CD4-positive, alpha-beta T cell treated with Interleukin-2 at 100 ng/mL for 4 hours (primary cell): ENCODE data around the gene ADARB2.

Source experiments
- DNase-seq: peaks from one replicate; pipeline ENCODE4 v3.0.0-alpha.2; 2020; ENCODE audit warnings: low spot score

The ADARB2 gene

GRCh38 chr10:1595726-1596125 lies 141.6 kb downstream of the ADARB2 start:
- DNase-seq: no peak

DNA sequence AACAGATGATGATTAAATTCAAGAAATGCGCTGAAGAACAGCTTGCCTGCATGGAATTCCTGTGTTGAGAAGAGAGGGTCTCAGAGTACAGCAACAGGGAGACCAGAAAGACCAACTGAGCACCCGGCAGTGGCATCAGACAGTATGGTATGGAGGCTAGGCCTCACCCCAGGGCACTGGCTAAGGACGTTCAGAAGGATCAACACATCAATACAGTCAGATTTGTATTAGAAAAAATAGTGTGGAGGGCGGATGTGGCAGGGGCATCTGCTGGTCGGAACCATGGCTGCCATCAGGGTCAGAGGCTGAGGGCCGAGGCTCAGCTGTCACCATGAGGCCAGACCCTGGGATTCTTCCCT lies 142.1 kb downstream of the ADARB2 start:
- DNase-seq: no peak

- DNase-seq: no peak
Observed at GRCh38 chr10:1594372-1595241, 142.7 kb downstream of the ADARB2 start.

GRCh38 chr10:1591742-1592141 lies 145.6 kb downstream of the ADARB2 start:
- no peak for DNase-seq

GRCh38 chr10:1591045-1591444 lies 146.3 kb downstream of the ADARB2 start:
- no peak for DNase-seq

GRCh38 chr10:1589257-1589656 lies 148.1 kb downstream of the ADARB2 start:
- DNase-seq: no peak

DNA sequence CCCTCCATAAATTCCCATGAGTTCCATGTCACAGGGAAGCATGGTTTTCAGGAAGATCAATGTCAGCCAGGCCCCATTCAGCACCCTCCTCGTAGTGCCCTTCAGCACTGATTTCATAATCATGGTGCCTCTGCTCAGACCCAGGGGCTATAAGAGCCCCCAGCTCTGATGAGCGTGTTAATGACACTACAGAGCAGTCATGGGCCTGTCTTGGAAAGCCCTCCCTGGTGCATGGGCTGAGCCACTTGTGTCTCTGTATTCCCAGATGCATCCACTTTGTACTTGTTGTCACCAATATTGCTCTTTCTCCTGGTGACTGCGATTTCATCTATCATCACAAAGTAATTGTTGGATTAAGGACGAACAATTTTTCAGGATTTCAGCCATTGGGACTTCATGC lies 154.6 kb downstream of the ADARB2 start:
- DNase-seq: no peak

GRCh38 chr10:1581189-1581588 lies 156.1 kb downstream of the ADARB2 start:
- DNase-seq: no peak

- no peak for DNase-seq
Observed at GRCh38 chr10:1579671-1580070, 157.7 kb downstream of the ADARB2 start.

DNA sequence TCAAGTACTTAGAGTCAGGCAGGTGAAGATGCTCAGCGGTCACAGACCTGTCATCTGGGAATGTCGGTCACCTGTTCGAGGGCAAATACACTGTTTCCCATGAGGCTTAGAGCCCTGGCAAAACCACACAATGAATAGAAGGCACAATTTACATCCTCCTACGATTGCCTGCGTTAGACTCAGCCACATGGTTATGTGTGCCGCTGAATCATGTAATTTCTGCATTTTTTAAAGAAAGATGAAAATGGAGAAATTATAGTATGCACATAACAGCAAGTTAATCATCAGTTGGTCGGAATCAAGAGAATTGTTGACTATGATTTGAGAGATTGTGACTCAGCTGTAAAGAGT lies 158.2 kb downstream of the ADARB2 start:
- DNase-seq: no peak

DNA sequence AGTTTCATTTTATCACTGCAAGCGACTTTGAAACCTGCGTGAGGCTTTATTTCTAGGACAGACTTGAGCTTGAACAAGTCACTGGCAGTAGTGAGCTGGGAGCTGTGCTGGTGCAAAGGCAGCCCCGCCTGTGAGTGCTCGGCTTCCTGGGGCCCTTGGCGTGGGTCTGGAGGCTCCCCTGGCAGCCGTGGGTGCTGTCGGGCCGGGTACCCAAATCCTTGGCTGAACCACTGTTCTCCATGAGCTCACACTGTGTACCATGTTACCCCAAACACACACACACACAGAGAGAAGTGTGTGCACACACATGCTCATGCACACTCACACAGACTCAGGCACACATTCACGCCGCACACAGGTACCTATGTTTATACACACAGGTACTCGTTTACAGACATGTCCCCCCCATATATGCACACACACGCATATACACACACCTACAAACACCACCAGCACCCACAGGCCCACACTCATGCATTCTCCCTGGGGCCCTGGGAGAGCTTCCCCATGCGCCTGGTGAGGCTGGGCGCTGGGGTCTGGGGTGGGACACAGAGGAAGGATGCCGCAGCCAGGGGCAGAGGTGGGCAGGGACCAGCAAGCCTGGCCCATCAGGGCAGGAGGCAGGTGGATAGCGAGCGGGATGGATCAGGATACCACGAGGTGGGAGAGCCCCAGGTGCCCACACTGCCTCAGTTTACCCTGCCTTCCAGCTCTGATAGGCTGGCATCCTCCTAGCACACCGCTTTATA lies 158.8 kb downstream of the ADARB2 start:
- DNase-seq: no peak

- DNase-seq: no peak
Observed at GRCh38 chr10:1577945-1578344, 159.4 kb downstream of the ADARB2 start.

GRCh38 chr10:1577373-1577770 lies 160.0 kb downstream of the ADARB2 start:
- no peak for DNase-seq

DNA sequence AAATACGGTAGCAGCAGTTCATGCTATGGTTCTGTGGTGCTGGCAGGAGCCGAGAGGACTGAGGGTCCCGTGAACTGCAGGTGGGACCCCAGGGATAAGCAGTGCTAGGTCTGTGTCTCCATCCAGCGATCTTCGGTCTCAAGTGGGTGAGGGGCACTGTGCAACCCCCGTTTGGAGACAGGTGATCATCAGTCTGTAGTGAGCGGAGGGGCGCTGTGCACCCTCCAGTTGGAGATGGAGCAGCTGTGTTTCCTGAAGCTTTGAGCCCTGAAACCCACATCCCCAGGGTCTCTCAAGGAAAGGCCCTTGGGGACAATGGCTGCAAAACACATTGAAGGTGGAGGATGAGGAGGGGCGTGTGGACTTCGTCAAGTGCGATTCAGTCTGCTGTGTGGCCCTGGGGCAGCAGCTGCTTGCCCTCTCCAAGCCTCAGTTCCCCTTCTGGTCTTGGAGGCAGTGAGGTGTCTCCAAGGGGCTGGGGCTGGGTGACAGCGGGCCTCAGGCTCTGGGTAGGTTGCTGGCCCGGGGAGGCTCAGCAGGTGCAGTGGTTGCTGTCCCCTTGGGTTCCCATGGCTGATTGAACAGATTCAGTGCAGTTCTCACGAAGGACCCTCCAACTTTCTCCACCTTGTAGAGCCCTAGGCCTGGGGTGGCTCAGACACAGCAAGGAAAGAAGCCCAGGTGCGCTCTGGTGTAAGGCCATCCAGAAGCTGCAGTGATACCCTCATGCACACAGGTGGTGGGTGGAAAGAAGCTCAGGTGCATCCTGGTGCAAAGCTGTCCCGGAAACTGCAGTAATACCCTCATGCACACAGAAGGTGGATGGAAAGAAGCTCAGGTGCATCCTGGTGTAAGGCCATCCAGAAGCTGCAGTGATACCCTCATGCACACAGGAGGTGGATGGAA lies 160.6 kb downstream of the ADARB2 start:
- DNase-seq: no peak

GRCh38 chr10:1575481-1576244 lies 161.7 kb downstream of the ADARB2 start:
- DNase-seq: no peak

GRCh38 chr10:1574719-1575118 lies 162.6 kb downstream of the ADARB2 start:
- no peak for DNase-seq

DNA sequence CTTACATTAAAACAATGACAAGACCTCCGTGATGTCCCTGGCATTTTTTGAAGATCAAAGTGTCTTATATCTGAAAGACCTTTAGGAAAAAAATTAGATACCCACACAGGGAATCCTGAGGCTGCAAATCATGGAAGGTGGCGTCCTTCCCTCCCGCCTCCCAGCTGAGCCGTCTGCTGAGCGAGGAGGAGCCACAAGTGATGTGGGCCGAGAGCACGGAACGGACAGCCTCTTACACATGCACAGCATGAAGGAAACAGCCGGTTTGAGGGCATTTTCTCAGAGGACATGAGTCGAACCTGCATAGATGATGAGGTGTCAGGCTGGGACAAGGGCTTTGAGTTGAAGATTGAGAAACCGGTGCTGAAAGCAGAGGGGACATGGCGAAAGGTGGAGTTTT lies 163.3 kb downstream of the ADARB2 start:
- no peak for DNase-seq

DNA sequence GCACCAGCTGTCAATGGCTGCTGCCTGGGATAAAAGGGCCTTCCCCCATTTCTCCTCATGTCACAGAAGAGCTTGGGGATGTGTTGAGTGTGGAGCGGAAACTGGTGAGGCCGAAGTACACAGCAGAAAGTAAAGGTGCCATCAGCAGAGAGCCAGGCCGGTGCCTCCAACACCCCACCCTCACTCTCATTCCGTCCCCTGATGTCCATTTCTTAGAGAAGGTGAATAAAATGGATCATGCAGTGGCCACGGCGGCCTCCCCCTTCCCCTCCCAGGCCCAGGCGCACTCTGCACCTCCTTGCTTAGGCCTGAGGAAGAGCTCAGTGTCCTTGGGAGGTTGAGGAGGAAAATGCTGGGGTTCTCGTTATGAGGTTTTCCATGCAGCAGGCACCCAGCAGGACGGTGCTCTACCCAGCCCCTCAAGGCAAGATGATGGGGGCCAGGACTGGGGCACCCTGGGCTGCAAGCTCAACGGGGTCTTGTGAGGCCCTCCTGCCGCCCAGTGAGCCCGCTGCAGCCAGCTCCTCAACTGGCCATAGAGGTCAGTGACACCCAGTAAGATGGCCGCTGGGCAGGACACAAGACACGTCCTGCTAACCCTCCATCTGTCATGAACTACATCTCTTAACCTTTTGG lies 163.9 kb downstream of the ADARB2 start:
- no peak for DNase-seq

DNA sequence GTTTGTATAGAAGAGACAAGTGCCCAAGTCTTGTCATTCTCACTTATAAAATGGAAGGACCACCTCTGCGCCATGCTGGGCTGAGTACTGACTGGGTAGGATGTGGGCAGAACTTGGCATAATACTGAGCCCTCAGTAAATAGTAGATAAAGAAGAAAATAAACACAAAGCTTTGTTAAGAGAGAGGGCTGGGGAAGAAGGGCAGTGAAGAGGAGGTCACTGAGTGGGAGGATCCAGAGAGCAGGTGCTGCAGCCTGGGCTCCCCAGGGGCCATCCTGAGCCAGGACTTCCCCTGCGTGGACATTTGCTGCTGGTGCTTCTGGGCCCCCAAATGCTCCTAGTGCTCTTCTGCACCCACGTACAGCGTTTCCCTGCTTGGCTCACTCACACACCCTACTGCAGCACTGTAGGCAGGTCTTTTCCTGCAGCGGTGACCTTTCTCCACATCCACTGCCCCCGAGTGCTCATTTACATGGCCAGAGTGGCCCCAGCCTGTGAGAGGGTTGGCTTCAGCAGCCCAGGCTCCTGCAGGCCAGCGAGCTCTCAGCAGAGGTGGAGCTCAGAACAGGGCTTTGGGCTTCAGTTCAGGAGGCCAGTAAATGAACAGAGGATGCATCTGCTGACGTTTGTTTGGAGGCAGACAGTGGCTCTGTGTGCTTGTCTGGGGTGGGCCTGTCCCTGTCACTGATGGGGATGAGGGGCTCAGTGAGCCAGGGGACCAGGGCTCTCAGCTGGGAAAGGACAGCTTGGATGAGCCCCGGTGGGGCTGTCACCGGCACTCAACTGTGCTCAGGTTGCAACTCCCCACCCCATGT lies 164.6 kb downstream of the ADARB2 start:
- DNase-seq: no peak

GRCh38 chr10:1571587-1572237 lies 165.6 kb downstream of the ADARB2 start:
- no peak for DNase-seq
